ENCODE measurements around the gene FDX2. TPM values are rescaled to one million over a fixed set of nuclear protein-coding genes. Genes with fewer than 3 reads are reported as not detected.

Gene FDX2
- total RNA-seq, 1 experiment from 2014 or later: 25.5 TPM

DNA sequence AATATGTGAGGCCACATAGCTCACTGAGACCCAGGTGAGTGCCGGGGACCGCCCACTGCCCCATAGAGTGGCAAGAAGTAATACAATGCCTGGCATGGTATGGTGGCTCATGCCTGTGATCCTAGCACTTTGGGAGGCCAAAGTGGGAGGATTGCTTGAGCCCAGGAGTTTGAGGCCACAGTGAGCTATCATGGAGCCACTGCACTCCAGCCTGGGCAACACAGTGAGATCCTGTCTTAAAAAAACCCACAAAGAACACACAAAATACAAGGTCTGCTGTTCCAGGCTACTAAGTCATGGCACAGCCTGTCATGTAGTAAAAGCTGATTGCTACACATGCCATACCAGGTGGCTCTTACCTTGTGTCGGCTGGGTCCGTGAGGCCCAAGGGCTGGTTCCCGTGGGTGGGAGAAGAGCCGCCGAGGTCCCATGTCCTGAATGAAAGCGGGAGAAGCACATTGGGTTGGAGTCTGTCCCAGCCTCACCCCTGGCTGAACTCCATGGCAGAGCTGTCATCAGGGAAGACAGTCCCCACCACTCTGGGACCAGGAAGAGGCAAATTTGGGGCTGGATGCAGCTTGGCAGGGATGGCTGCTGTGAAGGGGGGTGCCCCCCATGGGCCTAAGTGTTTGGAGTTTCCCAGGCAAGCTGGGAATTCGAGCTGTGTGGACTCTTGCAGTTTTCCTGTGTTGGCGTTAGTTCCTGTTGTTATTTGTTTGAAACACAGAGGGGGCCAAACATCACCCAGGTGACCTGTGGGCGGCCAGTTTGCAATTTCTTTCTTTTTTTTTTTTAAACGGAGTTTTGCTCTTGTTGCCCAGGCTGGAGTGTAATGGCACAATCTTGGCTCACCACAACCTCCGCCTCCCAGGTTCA, 3.2 kb upstream of the FDX2 start:
- no peak for TF ChIP-seq TCF7L2 (IDR thresholded peaks at IDR 0.05; ENCODE audit: low read depth, low read length)
- ATAC-seq: no peak
- intact Hi-C loops (cut with micrococcal nuclease; ENCODE audit: unreplicated experiment) (no loop called here), in situ Hi-C loops (cut with HindIII; ENCODE audit: low pct_unique_long_range_greater_than_20kb, low sequenced_read_pairs) (no loop called here)
- Histone ChIP-seq H3K4me3 (ENCODE audit: low read depth in 2 of 2, low read length in 2 of 2) (no peak overlapping the region), H3K27ac (ENCODE audit: low read length) (no peak overlapping the region), H3K9me3 (ENCODE audit: control insufficient read depth, insufficient read depth, low read depth, low read length) (no peaks in the 10 kb centered on the region), H3K27me3 (ENCODE audit: control insufficient read depth, insufficient read depth, low read length) (no peaks in the 10 kb centered on the region), H3K36me3 (ENCODE audit: control insufficient read depth, insufficient read depth, low read length) (no peaks in the 10 kb centered on the region; the same call in none of the 2 replicates), H3K4me1 (ENCODE audit: control insufficient read depth, insufficient read depth, low read length) (peaks cover 6% of the 10 kb centered on the region)
- CTCF ChIA-PET: interaction anchor here (0.6 kb wide), 1 partner anchor 379 kb away, joined by 14 read pairs; no protein-coding TSS in a partner anchor
- no peak for DNase-seq (ENCODE audit: low read depth, low spot score)
- BruUV-seq (replicated peaks): no TSS peak
- POLR2A ChIA-PET: no interaction called here

DNA sequence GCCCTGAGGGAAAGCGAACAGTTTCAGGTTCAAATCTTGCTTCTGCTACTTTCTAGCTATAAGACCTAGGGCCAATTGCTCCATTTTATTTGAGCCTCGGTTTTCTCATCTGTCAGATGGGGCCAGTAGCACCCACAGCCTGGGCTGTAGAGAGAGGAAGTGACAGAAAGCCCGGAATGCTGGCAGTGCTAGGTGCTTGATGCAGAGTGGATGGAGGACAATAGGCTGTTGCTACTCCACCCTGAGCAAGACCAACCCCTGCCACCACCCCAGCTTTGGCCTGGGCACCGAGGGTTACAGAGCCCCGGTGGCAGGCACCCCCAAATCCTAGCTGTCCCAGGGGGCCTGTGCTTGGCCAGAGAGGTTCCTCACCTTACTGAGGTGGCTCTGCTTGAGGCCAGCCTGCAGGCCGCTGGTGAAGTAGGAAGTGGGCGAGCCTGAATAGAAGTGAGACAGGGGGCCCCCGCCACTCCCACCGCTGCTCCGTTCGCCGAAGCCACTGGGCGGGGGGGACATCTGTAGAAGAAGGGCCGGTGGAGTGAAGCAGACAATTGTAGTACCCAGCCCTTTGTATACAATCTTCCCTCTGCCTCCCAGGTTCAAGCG, 2.1 kb upstream of the FDX2 start:
- no peak for DNase-seq (ENCODE audit: low read depth, low spot score)
- H3K27ac ChIP-seq (ENCODE audit: low read length): no peak overlapping the region

More for the DNA sequence above, 2.1 kb upstream of the FDX2 start:
- H3K36me3 ChIP-seq (ENCODE audit: control insufficient read depth, insufficient read depth, low read length): no peaks in the 10 kb centered on the region; the same call in none of the 2 replicates
- H3K27me3 ChIP-seq (ENCODE audit: control insufficient read depth, insufficient read depth, low read length): no peaks in the 10 kb centered on the region
- CTCF ChIA-PET: interaction anchor here (0.6 to 0.7 kb wide), 2 partner anchors 35 to 382 kb away, joined by 3 to 7 read pairs; partner anchors contain the start of gene OLFM2
- TF ChIP-seq TCF7L2 (IDR thresholded peaks at IDR 0.05; ENCODE audit: low read depth, low read length): no peak
- TF ChIP-seq POLR2AphosphoS5 (IDR thresholded peaks at IDR 0.05; ENCODE audit: low read depth, low read length): no peak
- no peak for TF ChIP-seq SIN3A (IDR thresholded peaks at IDR 0.05; ENCODE audit: borderline replicate concordance, insufficient read depth, low read depth, low read length)
- TF ChIP-seq, protein P1, sequence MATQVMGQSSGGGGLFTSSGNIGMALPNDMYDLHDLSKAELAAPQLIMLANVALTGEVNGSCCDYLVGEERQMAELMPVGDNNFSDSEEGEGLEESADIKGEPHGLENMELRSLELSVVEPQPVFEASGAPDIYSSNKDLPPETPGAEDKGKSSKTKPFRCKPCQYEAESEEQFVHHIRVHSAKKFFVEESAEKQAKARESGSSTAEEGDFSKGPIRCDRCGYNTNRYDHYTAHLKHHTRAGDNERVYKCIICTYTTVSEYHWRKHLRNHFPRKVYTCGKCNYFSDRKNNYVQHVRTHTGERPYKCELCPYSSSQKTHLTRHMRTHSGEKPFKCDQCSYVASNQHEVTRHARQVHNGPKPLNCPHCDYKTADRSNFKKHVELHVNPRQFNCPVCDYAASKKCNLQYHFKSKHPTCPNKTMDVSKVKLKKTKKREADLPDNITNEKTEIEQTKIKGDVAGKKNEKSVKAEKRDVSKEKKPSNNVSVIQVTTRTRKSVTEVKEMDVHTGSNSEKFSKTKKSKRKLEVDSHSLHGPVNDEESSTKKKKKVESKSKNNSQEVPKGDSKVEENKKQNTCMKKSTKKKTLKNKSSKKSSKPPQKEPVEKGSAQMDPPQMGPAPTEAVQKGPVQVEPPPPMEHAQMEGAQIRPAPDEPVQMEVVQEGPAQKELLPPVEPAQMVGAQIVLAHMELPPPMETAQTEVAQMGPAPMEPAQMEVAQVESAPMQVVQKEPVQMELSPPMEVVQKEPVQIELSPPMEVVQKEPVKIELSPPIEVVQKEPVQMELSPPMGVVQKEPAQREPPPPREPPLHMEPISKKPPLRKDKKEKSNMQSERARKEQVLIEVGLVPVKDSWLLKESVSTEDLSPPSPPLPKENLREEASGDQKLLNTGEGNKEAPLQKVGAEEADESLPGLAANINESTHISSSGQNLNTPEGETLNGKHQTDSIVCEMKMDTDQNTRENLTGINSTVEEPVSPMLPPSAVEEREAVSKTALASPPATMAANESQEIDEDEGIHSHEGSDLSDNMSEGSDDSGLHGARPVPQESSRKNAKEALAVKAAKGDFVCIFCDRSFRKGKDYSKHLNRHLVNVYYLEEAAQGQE (IDR thresholded peaks at IDR 0.05; ENCODE audit: insufficient read depth in 1 of 2, low read depth in 2 of 2, low read length in 1 of 2): no peak
- TF ChIP-seq, protein P2, sequence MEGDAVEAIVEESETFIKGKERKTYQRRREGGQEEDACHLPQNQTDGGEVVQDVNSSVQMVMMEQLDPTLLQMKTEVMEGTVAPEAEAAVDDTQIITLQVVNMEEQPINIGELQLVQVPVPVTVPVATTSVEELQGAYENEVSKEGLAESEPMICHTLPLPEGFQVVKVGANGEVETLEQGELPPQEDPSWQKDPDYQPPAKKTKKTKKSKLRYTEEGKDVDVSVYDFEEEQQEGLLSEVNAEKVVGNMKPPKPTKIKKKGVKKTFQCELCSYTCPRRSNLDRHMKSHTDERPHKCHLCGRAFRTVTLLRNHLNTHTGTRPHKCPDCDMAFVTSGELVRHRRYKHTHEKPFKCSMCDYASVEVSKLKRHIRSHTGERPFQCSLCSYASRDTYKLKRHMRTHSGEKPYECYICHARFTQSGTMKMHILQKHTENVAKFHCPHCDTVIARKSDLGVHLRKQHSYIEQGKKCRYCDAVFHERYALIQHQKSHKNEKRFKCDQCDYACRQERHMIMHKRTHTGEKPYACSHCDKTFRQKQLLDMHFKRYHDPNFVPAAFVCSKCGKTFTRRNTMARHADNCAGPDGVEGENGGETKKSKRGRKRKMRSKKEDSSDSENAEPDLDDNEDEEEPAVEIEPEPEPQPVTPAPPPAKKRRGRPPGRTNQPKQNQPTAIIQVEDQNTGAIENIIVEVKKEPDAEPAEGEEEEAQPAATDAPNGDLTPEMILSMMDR (IDR thresholded peaks at IDR 0.05): no peak
- no TSS peak for BruUV-seq (replicated peaks)
- no peak overlapping the region for H3K4me3 ChIP-seq (ENCODE audit: low read depth in 2 of 2, low read length in 2 of 2)
- intact Hi-C loops (cut with micrococcal nuclease; ENCODE audit: unreplicated experiment) (no loop called here), in situ Hi-C loops (cut with HindIII; ENCODE audit: low pct_unique_long_range_greater_than_20kb, low sequenced_read_pairs) (no loop called here)
- POLR2A ChIA-PET: no interaction called here
- ATAC-seq: no peak
- H3K9me3 ChIP-seq (ENCODE audit: control insufficient read depth, insufficient read depth, low read depth, low read length): no peaks in the 10 kb centered on the region
- peaks cover 6% of the 10 kb centered on the region for H3K4me1 ChIP-seq (ENCODE audit: control insufficient read depth, insufficient read depth, low read length)

Data from Panc1 (cell line).